ENCODE measurements around the gene RPL34. TPM values are rescaled to one million over a fixed set of nuclear protein-coding genes. Genes with fewer than 3 reads are reported as not detected.

Gene RPL34
- polyA plus RNA-seq, 2 of the 4 experiments (the other 2 are of a cell fraction) = 949 to 1,255 TPM

DNA sequence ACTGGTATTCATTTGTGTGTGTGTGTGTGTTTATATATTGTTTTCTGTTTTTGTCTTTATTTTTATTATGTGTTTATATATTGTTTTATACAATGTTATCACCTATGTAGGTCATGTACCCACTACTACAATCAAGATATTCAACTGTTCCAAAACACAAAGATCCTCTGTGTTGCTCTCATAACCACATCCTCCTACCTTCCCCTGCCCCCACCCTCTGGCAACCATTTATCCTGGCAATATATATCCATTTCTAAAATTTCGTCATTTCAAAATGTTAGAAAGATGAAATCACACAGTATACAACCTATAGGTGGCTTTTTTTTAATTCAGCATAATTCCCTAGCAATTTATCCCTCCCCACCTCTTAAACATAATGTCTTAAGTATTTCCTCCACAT is 18.8 kb upstream of the RPL34 start:
- no peak for DNase-seq (ENCODE audit: low read depth in 1 of 2, low spot score in 1 of 2)
- no peak for FAIRE-seq
- 17% methylated on average over 1 of the region's 1 CpG for WGBS (ENCODE audit: missing lambda C conversion rate)
- H3K27ac ChIP-seq = no peak overlapping the region
- no peak for ATAC-seq
- no peak overlapping the region for H3K4me3 ChIP-seq
- no peak for TF ChIP-seq HDAC2 (IDR thresholded peaks at IDR 0.05)
- no peaks in the 10 kb centered on the region for H3K9me3 ChIP-seq
- ChIA-PET POLR2A (no interaction called here), CTCF (no interaction called here)
- no peak overlapping the region for H3K4me2 ChIP-seq
- no peaks in the 10 kb centered on the region for H3K4me1 ChIP-seq

DNA sequence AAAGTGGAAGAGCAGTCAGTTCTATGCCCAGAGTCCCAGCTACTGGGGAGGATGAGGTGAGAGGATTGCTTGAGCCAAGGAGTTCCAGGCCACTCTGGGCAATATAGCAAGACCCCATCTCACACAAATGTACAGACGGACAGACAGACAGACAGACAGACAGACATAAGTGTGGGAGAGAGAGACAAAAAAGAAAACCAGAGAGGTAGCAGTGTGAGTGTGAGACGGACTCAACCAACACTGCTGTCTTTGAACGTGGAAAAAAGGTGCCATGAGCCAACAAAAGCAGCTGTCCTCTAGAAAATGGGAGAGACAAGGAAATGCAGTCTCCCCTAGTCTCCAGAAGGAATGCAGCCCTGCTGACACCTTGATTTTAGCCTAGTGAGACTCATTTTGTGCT is 18.2 kb upstream of the RPL34 start:
- TF ChIP-seq SREBF2 (IDR thresholded peaks at IDR 0.05) (no peak), ZFP36 (IDR thresholded peaks at IDR 0.05; ENCODE audit: borderline replicate concordance, partially characterized antibody) (no peak), EHF (CRISPR knock-in tag; IDR thresholded peaks at IDR 0.05) (no peak), HES2 (IDR thresholded peaks at IDR 0.05) (no peak), SMC3 (IDR thresholded peaks at IDR 0.05) (no peak)
- FAIRE-seq (no peak), ATAC-seq (no peak), DNase-seq (ENCODE audit: low read depth in 1 of 2, low spot score in 1 of 2) (no peak)
- ChIA-PET CTCF (no interaction called here), POLR2A (no interaction called here)
- no peaks in the 10 kb centered on the region for H3K4me1 ChIP-seq
- H3K27ac ChIP-seq = no peak overlapping the region
- WGBS (ENCODE audit: missing lambda C conversion rate) = 49% methylated on average over 3 of the region's 3 CpGs
- no peak overlapping the region for H3K4me3 ChIP-seq
- no peak overlapping the region for H3K4me2 ChIP-seq
- H3K9me3 ChIP-seq = no peaks in the 10 kb centered on the region

DNA sequence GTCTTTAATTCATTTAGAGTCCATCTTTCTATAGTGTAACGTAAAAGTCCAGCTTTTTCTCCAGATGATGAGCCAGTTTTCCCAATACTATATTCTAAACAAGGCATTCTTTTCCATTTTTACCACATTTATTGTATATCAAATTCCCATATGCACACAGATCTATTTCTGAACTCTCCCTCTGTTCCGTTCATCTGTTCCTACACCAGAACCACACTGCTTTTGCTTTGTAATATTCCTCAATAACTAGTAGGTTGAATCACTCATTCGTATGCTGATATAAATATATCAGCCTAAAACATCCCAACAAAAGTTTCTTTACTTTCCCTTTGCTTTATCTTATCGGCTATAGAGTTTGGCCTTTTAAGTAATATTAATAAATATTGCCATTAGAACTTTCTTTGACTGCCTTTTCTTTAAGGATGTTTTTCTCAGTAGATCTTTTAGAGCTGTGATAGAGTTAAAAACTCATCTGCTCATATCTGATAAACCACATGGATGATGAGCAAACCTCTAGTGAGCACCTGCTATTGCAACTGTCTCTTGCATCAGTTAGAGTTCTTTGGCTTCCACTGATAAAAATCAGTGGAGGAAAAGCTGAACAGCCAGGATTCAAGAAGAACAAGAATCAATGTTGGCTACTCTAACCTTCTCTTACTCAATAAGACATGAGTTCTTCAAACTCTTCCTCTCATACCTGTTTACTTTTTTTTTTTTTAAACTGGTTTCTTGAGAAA is 13.1 kb upstream of the RPL34 start:
- CTCF ChIA-PET = no interaction called here
- no peak overlapping the region for H3K4me3 ChIP-seq
- H3K27ac ChIP-seq = no peak overlapping the region
- no peaks in the 10 kb centered on the region for H3K4me1 ChIP-seq
- FAIRE-seq = no peak
- TF ChIP-seq EHF (CRISPR knock-in tag; IDR thresholded peaks at IDR 0.05) (no peak), FOSL2 (IDR thresholded peaks at IDR 0.05) (no peak), FOSL2 (CRISPR knock-in tag; IDR thresholded peaks at IDR 0.05) (no peak), JUNB (IDR thresholded peaks at IDR 0.05) (no peak), TFCP2L1 (CRISPR knock-in tag; IDR thresholded peaks at IDR 0.05) (no peak), GATA3 (IDR thresholded peaks at IDR 0.05; ENCODE audit: borderline replicate concordance) (no peak), ESRRA (IDR thresholded peaks at IDR 0.05; ENCODE audit: borderline replicate concordance, low read length) (no peak)
- 25% methylated on average over 4 of the region's 4 CpGs for WGBS (ENCODE audit: missing lambda C conversion rate)
- no peak for ATAC-seq
- POLR2A ChIA-PET = no interaction called here
- DNase-seq (ENCODE audit: low read depth in 1 of 2, low spot score in 1 of 2) = no peak
- no peaks in the 10 kb centered on the region for H3K9me3 ChIP-seq
- no peak overlapping the region for H3K4me2 ChIP-seq

DNA sequence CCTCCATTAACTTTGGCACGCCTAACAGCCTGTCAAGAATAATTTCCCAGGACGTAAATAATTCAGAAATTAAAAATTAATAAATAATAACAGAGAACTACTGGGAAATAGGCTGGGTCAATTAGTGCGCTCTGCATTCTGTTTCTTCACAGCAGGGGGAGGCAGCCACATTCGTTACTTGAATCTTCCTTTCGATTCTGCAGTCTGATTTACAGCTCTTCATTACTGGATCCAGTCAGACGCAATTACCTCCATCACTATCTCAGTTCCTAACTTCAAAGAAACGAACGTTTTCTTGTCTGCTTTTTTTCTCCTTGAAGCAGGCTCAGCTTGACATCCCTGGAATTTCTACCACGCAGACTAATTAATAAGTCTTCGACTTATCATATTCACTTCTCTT is 9.0 kb upstream of the RPL34 start:
- FAIRE-seq (no peak), DNase-seq (ENCODE audit: low read depth in 1 of 2, low spot score in 1 of 2) (no peak), ATAC-seq (no peak)
- H3K27ac ChIP-seq = no peak overlapping the region
- ChIA-PET CTCF (no interaction called here), POLR2A (no interaction called here)
- H3K4me1 ChIP-seq = no peaks in the 10 kb centered on the region
- no peak for TF ChIP-seq BCL3 (IDR thresholded peaks at IDR 0.05)
- TF ChIP-seq PHF8 (IDR thresholded peaks at IDR 0.05; ENCODE audit: borderline replicate concordance, low read depth) = no peak
- TF ChIP-seq HOXB5 (CRISPR knock-in tag; IDR thresholded peaks at IDR 0.05) = no peak
- TF ChIP-seq CBX2 (IDR thresholded peaks at IDR 0.05; ENCODE audit: borderline replicate concordance, low read depth) = no peak
- no peak for TF ChIP-seq RAD21 (conservative IDR thresholded peaks at IDR 0.05 in 1 of 2, IDR thresholded peaks at IDR 0.05 in 1 of 2)
- TF ChIP-seq CBX8 (IDR thresholded peaks at IDR 0.05) = no peak
- TF ChIP-seq GATA3 (IDR thresholded peaks at IDR 0.05; ENCODE audit: borderline replicate concordance) = no peak
- no peak for TF ChIP-seq KDM5A (IDR thresholded peaks at IDR 0.05)
- TF ChIP-seq RARB (CRISPR knock-in tag; IDR thresholded peaks at IDR 0.05) = no peak
- TF ChIP-seq ZSCAN20 (CRISPR knock-in tag; IDR thresholded peaks at IDR 0.05) = no peak
- TF ChIP-seq KDM1A (IDR thresholded peaks at IDR 0.05; ENCODE audit: low read depth) = no peak
- no peak for TF ChIP-seq HOXA7 (CRISPR knock-in tag; IDR thresholded peaks at IDR 0.05)
- TF ChIP-seq ESRRA (IDR thresholded peaks at IDR 0.05; ENCODE audit: borderline replicate concordance, low read length) = no peak
- no peak for TF ChIP-seq RCOR1 (IDR thresholded peaks at IDR 0.05; ENCODE audit: low read depth, low read length)
- no peak for TF ChIP-seq HOXB13 (CRISPR knock-in tag; IDR thresholded peaks at IDR 0.05; ENCODE audit: low read depth)
- no peak for TF ChIP-seq FOXS1 (CRISPR knock-in tag; IDR thresholded peaks at IDR 0.05)
- 56% methylated on average over 10 of the region's 10 CpGs for WGBS (ENCODE audit: missing lambda C conversion rate)
- H3K4me2 ChIP-seq = no peak overlapping the region
- H3K4me3 ChIP-seq = no peak overlapping the region
- peaks cover 2% of the 10 kb centered on the region; the same call in 1 of the 3 replicates for H3K9me3 ChIP-seq

Data from A549 (cell line).